Activated naive CD8-positive, alpha-beta T cell treated with anti-CD3 and anti-CD28 coated beads, Interleukin-2, amount 50 U/mL, for 24 hours (primary cell): ENCODE results near the gene IFITM2.
A peak's percentile ranks its signal among the peaks of the same experiment; 100 is the strongest.
"Not testable (repeated sequence)": the region's sequence is repeated elsewhere in the genome, so short reads cannot be mapped to it uniquely, and the experiment has no call there.

ENCODE experiments used
- ATAC-seq: fragments of 150-1000 bp; cut with Tn5 transposase; one replicate; pipeline ENCODE4 v1.10.0; 2021
- DNase-seq: peaks from one replicate; pipeline ENCODE4 v3.0.0; 2021
- H3K27ac Mint-ChIP-seq: one replicate; pipeline ENCODE4 v1.8.0; 2021; ENCODE audit warnings: mild to moderate bottlenecking, mixed read lengths
- H3K27me3 Mint-ChIP-seq: one replicate; pipeline ENCODE4 v1.8.0; 2021; ENCODE audit warnings: mixed read lengths
- H3K36me3 Mint-ChIP-seq: one replicate; pipeline ENCODE4 v1.8.0; 2021; ENCODE audit warnings: low read depth, mixed read lengths
- H3K4me1 Mint-ChIP-seq: one replicate; pipeline ENCODE4 v1.8.0; 2021; ENCODE audit warnings: mixed read lengths
- H3K4me3 Mint-ChIP-seq: one replicate; pipeline ENCODE4 v1.8.0; 2021; ENCODE audit warnings: mild to moderate bottlenecking, moderate library complexity, mixed read lengths
- H3K9me3 Mint-ChIP-seq: one replicate; pipeline ENCODE4 v1.8.0; 2021; ENCODE audit warnings: mixed read lengths

IFITM2 gene

DNA sequence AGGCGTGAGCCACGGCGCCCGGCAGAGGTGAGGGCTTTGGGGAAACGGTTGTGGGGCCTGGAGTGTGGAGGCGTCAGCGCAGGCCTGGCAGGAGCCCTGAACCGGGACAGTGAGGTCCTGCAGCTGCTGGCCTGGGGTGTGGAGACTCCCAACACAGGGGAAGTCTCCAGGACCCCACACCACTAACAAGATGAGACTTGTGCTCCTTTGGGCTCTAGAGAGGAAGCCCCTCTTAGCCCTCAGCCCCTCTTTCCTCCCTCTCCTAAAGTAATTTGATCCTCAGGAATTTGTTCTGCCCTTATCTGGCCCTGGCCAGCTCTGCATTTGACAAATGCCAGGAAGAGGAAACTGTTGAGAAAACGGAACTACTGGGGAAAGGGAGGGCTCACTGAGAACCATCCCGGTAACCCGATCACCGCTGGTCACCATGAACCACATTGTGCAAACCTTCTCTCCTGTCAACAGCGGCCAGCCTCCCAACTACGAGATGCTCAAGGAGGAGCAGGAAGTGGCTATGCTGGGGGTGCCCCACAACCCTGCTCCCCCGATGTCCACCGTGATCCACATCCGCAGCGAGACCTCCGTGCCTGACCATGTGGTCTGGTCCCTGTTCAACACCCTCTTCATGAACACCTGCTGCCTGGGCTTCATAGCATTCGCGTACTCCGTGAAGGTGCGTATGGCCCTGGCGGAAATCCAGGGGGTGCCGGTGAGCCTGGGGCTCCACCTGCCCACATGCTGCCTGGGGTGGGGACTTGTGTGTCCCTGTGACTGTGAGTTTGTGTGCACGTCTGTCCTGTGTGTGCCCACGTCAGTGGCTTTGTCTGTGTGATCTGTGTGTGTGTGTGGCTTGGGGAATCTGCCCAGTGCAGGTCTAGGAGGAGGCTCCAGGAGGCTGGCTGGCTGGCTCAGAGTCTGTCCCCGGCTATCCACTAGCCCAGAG lies at the start of gene IFITM2:
IFITM2 (plus strand) TSS at position 51 of the 943 bp plus-strand sequence; CDS start at position 428, 377 bp downstream.
- peak; percentile 70 for DNase-seq
- Mint-ChIP-seq H3K4me3 (peak within 1 kb of the TSS; percentile 90), H3K4me1 (peaks cover 44% of the 10 kb centered on the region), H3K27ac (peak within 1 kb of the TSS; percentile 90)
- H3K9me3 Mint-ChIP-seq, H3K27me3 Mint-ChIP-seq, H3K36me3 Mint-ChIP-seq: not testable (repeated sequence)
- ATAC-seq = peak; percentile 37

DNA sequence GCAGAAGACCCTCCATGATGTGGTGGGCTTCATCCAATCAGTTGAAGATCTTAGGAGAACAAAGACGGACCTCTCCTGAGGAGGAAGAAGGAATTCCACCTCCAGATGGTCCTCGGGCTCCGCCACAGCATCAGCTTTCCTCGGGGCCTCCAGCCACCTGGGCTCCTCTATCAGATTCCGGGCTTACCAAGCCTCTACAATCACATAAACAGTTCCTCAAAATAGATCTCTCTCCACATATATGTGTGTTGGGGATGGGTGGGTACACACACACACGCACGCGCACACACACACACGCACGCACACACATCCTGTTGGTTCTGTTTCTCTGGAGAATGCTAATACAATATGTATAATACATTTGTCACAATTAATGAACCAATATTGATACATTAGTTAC lies 48.2 kb upstream of the IFITM2 start:
- no peak overlapping the region for H3K27ac Mint-ChIP-seq
- H3K4me3 Mint-ChIP-seq = no peak overlapping the region
- H3K4me1 Mint-ChIP-seq = peaks cover 12% of the 10 kb centered on the region
- DNase-seq (no peak), ATAC-seq (no peak)
- no peaks in the 10 kb centered on the region for H3K27me3 Mint-ChIP-seq
- no peaks in the 10 kb centered on the region for H3K36me3 Mint-ChIP-seq
- H3K9me3 Mint-ChIP-seq = peaks cover 4% of the 10 kb centered on the region

DNA sequence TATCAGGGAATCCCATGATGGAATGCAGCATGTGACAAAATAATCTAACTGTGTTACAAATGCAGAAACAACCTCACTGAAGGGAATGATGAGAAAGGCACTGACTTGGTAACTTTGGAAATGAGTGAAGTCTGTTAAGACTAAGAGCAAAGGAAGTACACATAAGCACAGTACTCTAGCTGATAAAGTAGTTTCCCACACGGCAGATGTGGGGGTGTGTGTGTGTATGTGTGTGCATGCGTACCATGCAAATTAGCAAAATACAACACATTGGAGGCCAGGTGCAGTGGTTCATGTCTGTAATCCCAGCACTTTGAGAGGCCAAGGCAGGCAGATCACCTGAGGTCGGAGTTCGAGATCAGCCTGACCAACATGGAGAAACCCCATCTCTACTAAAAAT lies 46.0 kb upstream of the IFITM2 start:
- ATAC-seq = no peak
- DNase-seq = no peak
- Mint-ChIP-seq H3K27me3 (no peaks in the 10 kb centered on the region), H3K4me1 (peaks cover 22% of the 10 kb centered on the region), H3K9me3 (peaks cover 4% of the 10 kb centered on the region), H3K36me3 (no peaks in the 10 kb centered on the region), H3K27ac (no peak overlapping the region), H3K4me3 (no peak overlapping the region)

DNA sequence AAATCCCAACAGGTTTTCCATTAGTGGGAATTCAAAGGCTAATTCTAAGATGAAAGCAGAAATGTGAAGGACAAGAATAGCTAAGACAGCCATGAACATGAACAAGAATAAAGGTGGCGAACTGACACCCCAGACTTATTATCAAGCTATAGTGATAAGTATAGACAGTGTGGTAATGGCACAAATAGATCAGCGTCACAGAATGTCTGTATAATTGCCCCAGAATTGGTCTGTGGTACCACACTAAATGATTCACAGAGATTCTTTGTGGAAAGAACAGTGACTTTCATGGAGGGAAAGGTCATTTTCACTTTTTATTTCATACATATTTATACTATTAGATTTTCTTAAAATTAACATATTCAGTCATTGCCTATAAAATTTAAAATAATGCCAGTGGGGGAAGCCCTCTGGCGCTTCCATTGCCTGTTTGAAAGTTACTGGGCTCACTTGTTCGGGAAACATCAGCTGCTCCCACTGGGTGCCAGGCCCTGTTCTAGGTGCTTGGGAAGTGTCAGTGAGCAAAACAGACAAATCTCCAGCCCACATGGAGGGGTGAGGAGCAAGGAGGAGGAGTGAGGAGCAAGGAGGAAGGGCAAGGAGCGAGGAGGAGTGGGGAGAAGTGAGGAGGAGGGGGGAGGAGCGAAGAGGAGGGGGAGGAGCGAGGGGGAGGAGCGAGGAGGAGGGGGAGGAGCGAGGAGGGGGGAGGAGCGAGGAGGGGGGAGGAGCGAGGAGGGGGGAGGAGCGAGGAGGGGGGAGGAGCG lies 40.8 kb upstream of the IFITM2 start:
- Mint-ChIP-seq H3K27me3 (no peaks in the 10 kb centered on the region), H3K36me3 (peaks cover 2% of the 10 kb centered on the region), H3K4me1 (peaks cover 49% of the 10 kb centered on the region), H3K4me3 (peak overlapping the region; percentile 65), H3K27ac (peak overlapping the region; percentile 95), H3K9me3 (no peaks in the 10 kb centered on the region)
- ATAC-seq (peak; percentile 87), DNase-seq (peak; percentile 52)

DNA sequence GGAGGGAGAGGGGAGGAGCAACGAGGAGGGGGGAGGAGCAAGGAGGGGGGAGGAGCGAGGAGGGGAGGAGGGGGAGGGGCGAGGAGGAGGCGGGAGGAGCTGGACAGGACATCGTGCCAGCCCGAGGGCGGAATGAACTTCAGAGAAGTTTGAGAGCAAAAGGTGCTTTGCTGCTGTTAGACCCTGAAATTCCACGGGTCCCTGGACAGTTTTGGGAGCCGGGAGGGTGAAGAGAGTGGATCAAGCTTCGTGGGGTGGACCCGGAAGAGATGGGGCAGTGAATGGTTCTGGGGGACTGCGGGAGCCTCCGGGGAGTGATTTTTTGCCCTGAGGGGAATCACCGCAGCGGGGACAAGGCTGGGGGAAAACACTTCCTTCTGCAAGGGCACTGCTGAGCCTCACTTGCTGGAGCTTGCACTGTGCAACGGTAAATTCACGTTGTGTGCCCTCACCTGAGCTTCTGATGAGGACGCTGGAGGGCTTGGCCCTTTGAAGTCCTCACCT lies 40.1 kb upstream of the IFITM2 start:
- no peaks in the 10 kb centered on the region for H3K27me3 Mint-ChIP-seq
- no peaks in the 10 kb centered on the region for H3K9me3 Mint-ChIP-seq
- peak overlapping the region; percentile 94 for H3K27ac Mint-ChIP-seq
- ATAC-seq = peak; percentile 50
- H3K36me3 Mint-ChIP-seq = peaks cover 2% of the 10 kb centered on the region
- H3K4me1 Mint-ChIP-seq = peaks cover 47% of the 10 kb centered on the region
- peak overlapping the region; percentile 84 for H3K4me3 Mint-ChIP-seq
- DNase-seq = peak; percentile 73

DNA sequence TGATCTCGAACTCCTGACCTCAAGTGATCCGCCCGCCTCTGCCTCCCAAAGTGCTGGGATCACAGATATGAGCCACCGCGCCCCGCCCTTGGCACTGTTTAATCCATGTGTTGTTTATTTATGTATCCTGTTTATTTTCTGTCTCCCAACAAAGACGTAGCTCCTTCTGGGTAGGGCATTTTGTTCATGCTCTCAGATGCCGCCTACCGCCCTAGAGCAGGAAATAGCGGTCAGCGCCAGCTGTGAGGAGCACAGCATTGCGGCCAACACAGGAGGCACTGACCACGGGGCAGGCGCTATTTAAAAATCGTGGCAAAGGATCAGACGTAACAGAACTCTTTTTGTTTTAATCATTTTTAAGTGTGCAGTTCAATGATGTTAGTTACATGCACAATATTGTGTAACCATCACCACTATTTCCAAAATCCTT lies 38.9 kb upstream of the IFITM2 start:
- Mint-ChIP-seq H3K27ac (peak overlapping the region; percentile 94), H3K4me1 (peaks cover 47% of the 10 kb centered on the region), H3K4me3 (peak overlapping the region; percentile 84)
- not testable (repeated sequence) for H3K36me3 Mint-ChIP-seq, H3K9me3 Mint-ChIP-seq, H3K27me3 Mint-ChIP-seq, ATAC-seq
- DNase-seq = peak; percentile 55

DNA sequence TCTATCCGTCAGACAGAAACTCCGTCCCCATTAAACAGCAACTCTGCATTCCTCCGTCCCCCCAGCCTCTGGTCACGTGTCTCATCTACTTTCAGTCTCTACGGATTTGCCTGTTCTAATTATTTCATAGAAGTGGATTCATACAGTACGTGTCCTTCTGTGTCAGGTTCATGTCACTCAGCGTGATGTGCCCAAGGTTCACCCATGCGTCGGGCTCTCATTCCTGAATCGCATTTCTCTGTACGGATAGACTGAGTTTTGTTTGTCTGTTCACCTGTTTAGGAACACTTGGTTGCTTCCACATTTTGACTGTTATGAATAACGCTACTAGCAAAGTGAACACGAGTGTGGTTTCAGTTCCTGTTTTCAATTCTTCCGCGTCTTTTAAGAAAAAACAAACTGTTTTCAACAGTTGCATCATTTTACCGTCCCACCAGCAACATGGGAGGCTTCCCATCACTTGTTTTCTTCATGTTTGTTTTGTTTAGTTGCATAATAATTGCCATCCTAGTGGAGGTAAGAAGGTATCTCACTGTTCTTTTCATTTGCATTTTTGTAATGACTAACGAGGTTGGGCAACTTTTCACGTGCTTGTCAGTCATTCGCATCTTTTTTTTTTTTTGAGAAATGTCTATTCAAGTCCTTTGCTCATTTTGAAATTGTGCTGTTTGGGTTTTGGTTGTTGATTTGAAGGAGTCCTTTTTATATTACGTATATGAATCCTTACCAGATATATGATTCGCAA lies 38.3 kb upstream of the IFITM2 start:
- H3K4me1 Mint-ChIP-seq = peaks cover 47% of the 10 kb centered on the region
- DNase-seq (no peak), ATAC-seq (peak; percentile 25)
- peak overlapping the region; percentile 84 for H3K4me3 Mint-ChIP-seq
- H3K27ac Mint-ChIP-seq = peak overlapping the region; percentile 94
- peaks cover 2% of the 10 kb centered on the region for H3K36me3 Mint-ChIP-seq
- no peaks in the 10 kb centered on the region for H3K9me3 Mint-ChIP-seq
- no peaks in the 10 kb centered on the region for H3K27me3 Mint-ChIP-seq

DNA sequence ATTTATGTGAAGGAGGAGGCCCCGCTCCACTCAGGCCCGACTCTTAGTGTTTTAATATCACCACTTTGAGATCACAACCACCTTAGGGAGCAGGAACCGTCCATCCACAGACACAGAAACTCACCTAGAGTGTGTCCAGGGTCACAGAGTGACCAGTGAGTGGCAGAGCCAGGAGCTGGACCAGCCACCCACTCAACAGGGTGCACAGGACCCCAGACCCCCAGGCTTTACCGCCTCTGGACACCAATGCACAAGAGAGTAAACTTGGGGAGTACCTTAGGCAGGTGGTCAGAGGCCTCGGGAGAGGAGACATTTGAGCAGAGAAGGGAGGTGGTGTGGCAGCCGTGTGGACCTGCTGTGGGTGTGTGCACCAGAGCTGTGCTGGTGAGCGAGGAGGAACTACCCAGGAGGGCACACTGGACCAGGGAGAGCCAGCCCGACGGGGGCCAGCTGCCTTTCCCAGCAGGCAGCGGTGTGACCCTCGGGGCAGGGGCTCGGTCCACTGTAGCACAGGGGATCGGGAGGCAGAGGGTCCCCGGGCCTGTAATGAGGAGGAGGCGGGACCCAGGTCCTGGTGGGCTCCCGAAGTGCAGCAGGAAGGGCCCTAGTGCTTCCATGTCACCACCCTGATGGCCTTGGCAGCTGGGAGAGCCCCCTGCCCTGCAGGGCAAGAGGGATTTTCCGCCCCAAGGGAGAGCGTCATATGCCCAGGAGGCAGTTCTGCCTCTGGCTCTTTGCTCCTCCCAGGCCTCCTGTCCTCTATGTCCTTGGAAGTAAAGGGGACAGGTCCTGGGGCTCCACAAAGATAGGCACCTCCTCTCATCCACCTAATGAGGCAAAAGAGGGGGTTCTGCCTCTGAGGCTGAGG lies 36.9 kb upstream of the IFITM2 start:
- DNase-seq (no peak), ATAC-seq (no peak)
- peaks cover 41% of the 10 kb centered on the region for H3K4me1 Mint-ChIP-seq
- H3K27ac Mint-ChIP-seq = no peak overlapping the region
- H3K9me3 Mint-ChIP-seq = no peaks in the 10 kb centered on the region
- no peak overlapping the region for H3K4me3 Mint-ChIP-seq
- no peaks in the 10 kb centered on the region for H3K27me3 Mint-ChIP-seq
- peaks cover 2% of the 10 kb centered on the region for H3K36me3 Mint-ChIP-seq

DNA sequence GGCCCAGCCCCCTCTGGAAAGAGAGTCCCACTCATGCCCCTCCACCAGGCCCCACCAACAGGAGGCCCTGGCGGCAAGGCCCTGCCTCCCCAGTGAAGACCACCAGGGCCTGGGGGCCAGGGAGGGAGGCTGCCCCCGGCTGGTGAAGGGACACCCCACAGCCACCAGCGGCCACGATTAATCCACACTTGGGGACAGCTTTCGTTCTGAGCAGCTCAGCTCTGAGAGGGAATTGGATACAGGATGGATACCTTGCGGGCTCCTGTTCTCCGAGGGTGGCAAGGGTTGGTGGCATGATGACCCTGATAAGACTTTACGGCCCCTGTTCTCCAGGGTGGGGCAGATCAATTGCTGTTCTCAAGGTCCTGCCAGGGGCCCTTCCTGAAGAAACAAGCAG lies 36.3 kb upstream of the IFITM2 start:
- no peak overlapping the region for H3K27ac Mint-ChIP-seq
- no peaks in the 10 kb centered on the region for H3K9me3 Mint-ChIP-seq
- H3K4me1 Mint-ChIP-seq = peaks cover 39% of the 10 kb centered on the region
- H3K27me3 Mint-ChIP-seq = no peaks in the 10 kb centered on the region
- ATAC-seq (no peak), DNase-seq (no peak)
- H3K4me3 Mint-ChIP-seq = no peak overlapping the region
- H3K36me3 Mint-ChIP-seq = peaks cover 2% of the 10 kb centered on the region

DNA sequence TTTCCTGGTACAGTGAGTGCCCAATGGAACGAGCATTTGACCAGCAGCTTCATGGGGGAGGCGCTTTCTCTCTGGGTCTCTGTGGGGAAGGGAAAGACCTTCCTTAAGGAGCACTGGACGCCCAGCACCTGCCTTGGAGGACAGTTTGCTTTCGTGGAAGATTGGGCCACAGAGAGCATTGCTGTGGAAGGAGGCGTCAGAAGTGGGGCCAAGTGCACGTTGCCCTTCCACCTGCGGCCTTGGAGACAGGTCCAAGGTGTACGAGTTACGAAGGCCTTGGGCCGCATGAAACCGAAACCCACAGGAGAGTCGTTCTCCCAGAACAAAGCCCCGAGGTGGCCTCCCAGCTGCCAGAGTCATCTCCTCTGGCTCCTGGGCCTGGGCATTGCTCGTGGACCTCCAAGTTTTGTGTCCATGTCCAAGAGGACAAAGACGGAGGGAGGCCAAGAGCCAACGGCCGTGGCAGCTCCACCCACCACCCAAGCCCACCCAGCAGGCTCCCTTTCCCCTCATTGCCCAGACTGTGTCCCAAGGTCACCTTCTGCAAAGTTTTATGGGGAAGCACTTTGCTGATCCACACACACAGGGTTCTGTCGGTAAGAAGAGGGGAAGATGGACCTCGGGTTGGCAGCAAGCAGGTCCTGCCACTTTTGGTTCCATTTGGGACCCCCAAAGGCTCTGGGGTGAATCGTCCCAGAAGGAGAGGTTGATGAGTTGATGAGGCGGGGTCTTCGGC lies 35.3 kb upstream of the IFITM2 start:
- Mint-ChIP-seq H3K36me3 (peaks cover 6% of the 10 kb centered on the region), H3K4me3 (no peak overlapping the region), H3K9me3 (peaks cover 9% of the 10 kb centered on the region), H3K27ac (no peak overlapping the region), H3K4me1 (peaks cover 32% of the 10 kb centered on the region), H3K27me3 (no peaks in the 10 kb centered on the region)
- ATAC-seq (no peak), DNase-seq (no peak)

DNA sequence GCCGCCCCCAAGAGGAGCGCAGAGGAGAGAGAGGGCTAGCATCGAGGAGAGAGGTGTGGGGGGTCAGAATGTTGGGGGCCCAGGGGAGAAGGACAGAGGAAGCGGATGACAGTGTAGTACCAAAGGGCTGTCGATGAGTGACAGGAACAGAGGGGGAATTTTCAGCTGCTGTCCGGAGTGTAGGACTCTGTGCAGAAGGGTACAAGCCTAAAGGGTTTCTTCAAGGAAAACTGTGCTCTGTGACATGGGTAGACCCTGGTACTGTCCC lies 34.8 kb upstream of the IFITM2 start:
- DNase-seq = no peak
- Mint-ChIP-seq H3K36me3 (peaks cover 7% of the 10 kb centered on the region), H3K4me3 (no peak overlapping the region), H3K9me3 (peaks cover 12% of the 10 kb centered on the region), H3K4me1 (peaks cover 32% of the 10 kb centered on the region), H3K27ac (no peak overlapping the region), H3K27me3 (peaks cover 4% of the 10 kb centered on the region)
- ATAC-seq = no peak

DNA sequence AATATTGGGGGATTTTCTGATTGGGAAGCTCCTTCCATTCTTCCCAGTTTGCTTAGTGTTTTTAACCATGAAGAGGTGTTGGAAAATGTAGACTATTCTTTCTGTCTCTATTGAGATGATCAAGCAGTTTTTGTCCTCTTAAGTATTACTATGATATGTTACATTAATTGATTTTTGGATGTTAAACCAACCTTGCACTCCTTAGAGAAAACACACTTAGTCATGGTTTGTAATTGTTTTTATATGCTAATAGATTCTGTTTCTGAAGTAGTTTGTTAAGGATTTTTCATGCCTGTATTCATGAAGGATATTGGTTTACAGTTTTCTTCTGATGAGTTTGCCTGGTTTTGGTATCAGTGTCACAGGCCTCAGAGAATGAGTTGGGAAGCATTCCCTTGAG lies 31.4 kb upstream of the IFITM2 start:
- no peak for ATAC-seq
- DNase-seq = no peak
- Mint-ChIP-seq H3K4me1 (peaks cover 22% of the 10 kb centered on the region), H3K27ac (no peak overlapping the region), H3K36me3 (peaks cover 5% of the 10 kb centered on the region), H3K9me3 (peaks cover 12% of the 10 kb centered on the region), H3K27me3 (peaks cover 16% of the 10 kb centered on the region), H3K4me3 (no peak overlapping the region)
